HepG2 (cell line): ENCODE measurements around the gene C1QTNF1. TPM values are rescaled to one million over a fixed set of nuclear protein-coding genes. Genes with fewer than 3 reads are reported as not detected.
A peak's percentile ranks its signal among the peaks of the same experiment; 100 is the strongest.

Experiments
- AKAP8 ChIP-seq: sonication (generic); formaldehyde crosslinking; IDR thresholded peaks from 2 replicates; pipeline ENCODE4 v1.5.1; 2020; ENCODE audit warnings: mild to moderate bottlenecking, missing genetic modification reagents
- CENPT ChIP-seq: sonication (generic); formaldehyde crosslinking; IDR thresholded peaks from 2 replicates; pipeline ENCODE4 v1.8.0; 2022; ENCODE audit warnings: low read depth, mild to moderate bottlenecking, moderate library complexity, missing genetic modification reagents
- MYNN ChIP-seq: sonication (generic); formaldehyde crosslinking; IDR thresholded peaks from 2 replicates; pipeline ENCODE4 v1.4.0; 2020; ENCODE audit warnings: mild to moderate bottlenecking, low read depth, missing genetic modification reagents
- NFYC ChIP-seq: IDR thresholded peaks from 2 replicates; pipeline ENCODE4 v1.6.1; 2016; ENCODE audit warnings: missing genetic modification reagents, missing compliant biosample characterization
- RAD21 ChIP-seq: fragments of 450-650 bp; formaldehyde crosslinking; IDR thresholded peaks from 2 replicates; pipeline ENCODE4 v1.5.0; 2020; ENCODE audit warnings: mild to moderate bottlenecking
- RXRB ChIP-seq: IDR thresholded peaks from 2 replicates; pipeline ENCODE4 v1.6.1; 2016; ENCODE audit warnings: borderline replicate concordance, missing genetic modification reagents, missing compliant biosample characterization
- SAFB2 ChIP-seq: sonication (generic); formaldehyde crosslinking; IDR thresholded peaks from 2 replicates; pipeline ENCODE4 v1.5.1; 2020; ENCODE audit warnings: missing genetic modification reagents, low read depth, mild to moderate bottlenecking, borderline replicate concordance
- SP5 ChIP-seq: IDR thresholded peaks from 2 replicates; pipeline ENCODE4 v1.6.1; 2016; ENCODE audit warnings: low read depth, borderline replicate concordance
- TRIM24 ChIP-seq: sonication (generic); formaldehyde crosslinking; IDR thresholded peaks from 2 replicates; pipeline ENCODE4 v1.8.0; 2022; ENCODE audit warnings: mild to moderate bottlenecking, missing genetic modification reagents
- ZBTB38 ChIP-seq: sonication (generic); formaldehyde crosslinking; IDR thresholded peaks from 2 replicates; pipeline ENCODE4 v1.5.1; 2020; ENCODE audit warnings: mild to moderate bottlenecking, missing genetic modification reagents
- ZC3H13 ChIP-seq: sonication (generic); formaldehyde crosslinking; IDR thresholded peaks from 2 replicates; pipeline ENCODE4 v1.8.1; 2023; ENCODE audit warnings: mild to moderate bottlenecking, missing genetic modification reagents, moderate library complexity
- ZKSCAN8 ChIP-seq: IDR thresholded peaks from 2 replicates; pipeline ENCODE4 v1.6.1; 2016; ENCODE audit warnings: borderline replicate concordance, missing genetic modification reagents, missing compliant biosample characterization
- ZNF331 ChIP-seq: sonication (generic); formaldehyde crosslinking; IDR thresholded peaks from 2 replicates; pipeline ENCODE4 v1.4.0; 2020; ENCODE audit warnings: missing genetic modification reagents
- ZNF546 ChIP-seq: sonication (generic); formaldehyde crosslinking; conservative IDR thresholded peaks from 2 replicates; pipeline ENCODE4 v1.8.1; 2023; ENCODE audit warnings: mild to moderate bottlenecking, missing genetic modification reagents
- ZNF607 ChIP-seq: sonication (generic); formaldehyde crosslinking; IDR thresholded peaks from 2 replicates; pipeline ENCODE4 v1.5.1; 2020; ENCODE audit warnings: missing genetic modification reagents, mild to moderate bottlenecking, borderline replicate concordance
- ZNF777 ChIP-seq: sonication (generic); formaldehyde crosslinking; IDR thresholded peaks from 2 replicates; pipeline ENCODE4 v1.4.0; 2020; ENCODE audit warnings: missing genetic modification reagents
- polyA plus RNA-seq, 8 experiments: library from polyadenylated mRNA; depleted of rRNA in 3 of 8; stranded (reverse) in 7 of 8; unstranded in 1 of 8; fragments of >200 nt; fragmentation: Illumina TruSeq in 4 of 8; extraction: Trizol in 4 of 8; gene quantifications; 2 replicates each; pipeline versions ENCODE4 v1.2.1 to v1.2.3, GENCODE V29; 2011 to 2016; ENCODE audit warnings: low read depth in 4 of 8, missing spikeins in 1 of 8, mixed read lengths in 1 of 8; ENCODE audit not compliant: insufficient read depth in 1 of 8
- total RNA-seq, 5 experiments: library from RNA; depleted of rRNA; stranded (reverse); fragments of >200 nt; fragmentation: Illumina TruSeq; extraction: Trizol; gene quantifications; 2 replicates each; pipeline ENCODE4 v1.2.3, GENCODE V29; 2016; ENCODE audit warnings: low read depth in 1 of 5
- TF ChIP-seq, protein P1 (sequence below): sonication (generic); formaldehyde crosslinking; IDR thresholded peaks from 2 replicates; pipeline ENCODE4 v1.5.0; 2020; ENCODE audit warnings: mild to moderate bottlenecking, missing genetic modification reagents
- TF ChIP-seq, protein P2 (sequence below): sonication (generic); formaldehyde crosslinking; IDR thresholded peaks from 2 replicates; pipeline ENCODE4 v1.4.0; 2020; ENCODE audit warnings: mild to moderate bottlenecking, missing genetic modification reagents
- TF ChIP-seq, protein P3 (sequence below): IDR thresholded peaks from 2 replicates; pipeline ENCODE4 v1.6.1; 2016; ENCODE audit warnings: control low read depth
- TF ChIP-seq, protein P4 (sequence below): sonication (generic); formaldehyde crosslinking; IDR thresholded peaks from 2 replicates; pipeline ENCODE4 v1.9.0; 2022; ENCODE audit warnings: missing genetic modification reagents, mild to moderate bottlenecking, borderline replicate concordance

Gene C1QTNF1
- total and polyA plus RNA-seq, 2 of the 13 experiments (the other 11 are each of a cell fraction or from before 2014, with no cell fraction given): 0.18 to 0.86 TPM

DNA sequence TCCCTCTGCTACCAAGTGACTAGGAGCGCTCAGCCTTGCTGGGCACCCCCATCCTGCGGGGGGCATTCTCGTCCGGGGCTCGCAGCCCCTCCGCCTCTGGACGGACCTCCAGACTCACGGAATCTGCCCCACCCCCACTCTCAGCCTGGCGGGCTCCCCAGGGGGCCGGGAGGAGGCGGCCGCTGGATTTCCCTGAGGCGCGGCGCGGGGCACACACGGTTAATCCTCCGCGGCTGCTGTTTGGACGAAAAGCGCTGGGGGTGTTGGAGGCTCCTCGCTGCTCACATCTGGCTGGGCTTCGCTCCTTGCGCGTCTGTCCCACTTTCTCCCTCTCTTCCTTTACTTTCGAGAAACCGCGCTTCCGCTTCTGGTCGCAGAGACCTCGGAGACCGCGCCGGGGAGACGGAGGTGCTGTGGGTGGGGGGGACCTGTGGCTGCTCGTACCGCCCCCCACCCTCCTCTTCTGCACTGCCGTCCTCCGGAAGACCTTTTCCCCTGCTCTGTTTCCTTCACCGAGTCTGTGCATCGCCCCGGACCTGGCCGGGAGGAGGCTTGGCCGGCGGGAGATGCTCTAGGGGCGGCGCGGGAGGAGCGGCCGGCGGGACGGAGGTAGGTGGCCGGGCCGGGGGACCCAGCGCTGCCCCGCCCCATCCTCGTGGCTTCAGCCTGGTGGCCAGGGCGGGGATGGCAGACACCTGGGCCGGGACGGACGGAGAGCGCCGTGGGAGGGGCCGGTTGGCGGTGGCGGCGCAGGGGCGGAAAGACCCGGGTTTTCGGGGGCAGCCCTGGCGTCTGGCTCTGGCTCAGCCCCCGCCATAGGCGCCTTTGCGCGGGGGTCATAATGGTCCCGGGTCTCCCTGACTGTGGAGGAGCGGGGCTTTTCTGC, at the start of gene C1QTNF1 (continued):
- TF ChIP-seq, protein P1, sequence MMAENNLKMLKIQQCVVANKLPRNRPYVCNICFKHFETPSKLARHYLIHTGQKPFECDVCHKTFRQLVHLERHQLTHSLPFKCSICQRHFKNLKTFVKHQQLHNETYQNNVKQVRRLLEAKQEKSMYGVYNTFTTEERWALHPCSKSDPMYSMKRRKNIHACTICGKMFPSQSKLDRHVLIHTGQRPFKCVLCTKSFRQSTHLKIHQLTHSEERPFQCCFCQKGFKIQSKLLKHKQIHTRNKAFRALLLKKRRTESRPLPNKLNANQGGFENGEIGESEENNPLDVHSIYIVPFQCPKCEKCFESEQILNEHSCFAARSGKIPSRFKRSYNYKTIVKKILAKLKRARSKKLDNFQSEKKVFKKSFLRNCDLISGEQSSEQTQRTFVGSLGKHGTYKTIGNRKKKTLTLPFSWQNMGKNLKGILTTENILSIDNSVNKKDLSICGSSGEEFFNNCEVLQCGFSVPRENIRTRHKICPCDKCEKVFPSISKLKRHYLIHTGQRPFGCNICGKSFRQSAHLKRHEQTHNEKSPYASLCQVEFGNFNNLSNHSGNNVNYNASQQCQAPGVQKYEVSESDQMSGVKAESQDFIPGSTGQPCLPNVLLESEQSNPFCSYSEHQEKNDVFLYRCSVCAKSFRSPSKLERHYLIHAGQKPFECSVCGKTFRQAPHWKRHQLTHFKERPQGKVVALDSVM (CRISPR knock-in tag): no peak
- TF ChIP-seq SAFB2 (CRISPR knock-in tag) (no peak), ZNF607 (CRISPR knock-in tag) (no peak), ZNF546 (no peak), CENPT (CRISPR knock-in tag) (no peak), RAD21 (CRISPR knock-in tag) (0 out of 2 replicates have a peak, but pooled peaks have one; percentile 12), NFYC (no peak), AKAP8 (CRISPR knock-in tag) (peak; percentile 36; the same call in 1 of the 2 replicates), ZKSCAN8 (no peak), ZBTB38 (CRISPR knock-in tag) (no peak), TRIM24 (no peak), ZC3H13 (CRISPR knock-in tag) (no peak), ZNF331 (CRISPR knock-in tag) (no peak), RXRB (CRISPR knock-in tag) (no peak), ZNF777 (CRISPR knock-in tag) (no peak), MYNN (CRISPR knock-in tag) (no peak), SP5 (CRISPR knock-in tag) (peak; percentile 65)
- TF ChIP-seq, protein P2, sequence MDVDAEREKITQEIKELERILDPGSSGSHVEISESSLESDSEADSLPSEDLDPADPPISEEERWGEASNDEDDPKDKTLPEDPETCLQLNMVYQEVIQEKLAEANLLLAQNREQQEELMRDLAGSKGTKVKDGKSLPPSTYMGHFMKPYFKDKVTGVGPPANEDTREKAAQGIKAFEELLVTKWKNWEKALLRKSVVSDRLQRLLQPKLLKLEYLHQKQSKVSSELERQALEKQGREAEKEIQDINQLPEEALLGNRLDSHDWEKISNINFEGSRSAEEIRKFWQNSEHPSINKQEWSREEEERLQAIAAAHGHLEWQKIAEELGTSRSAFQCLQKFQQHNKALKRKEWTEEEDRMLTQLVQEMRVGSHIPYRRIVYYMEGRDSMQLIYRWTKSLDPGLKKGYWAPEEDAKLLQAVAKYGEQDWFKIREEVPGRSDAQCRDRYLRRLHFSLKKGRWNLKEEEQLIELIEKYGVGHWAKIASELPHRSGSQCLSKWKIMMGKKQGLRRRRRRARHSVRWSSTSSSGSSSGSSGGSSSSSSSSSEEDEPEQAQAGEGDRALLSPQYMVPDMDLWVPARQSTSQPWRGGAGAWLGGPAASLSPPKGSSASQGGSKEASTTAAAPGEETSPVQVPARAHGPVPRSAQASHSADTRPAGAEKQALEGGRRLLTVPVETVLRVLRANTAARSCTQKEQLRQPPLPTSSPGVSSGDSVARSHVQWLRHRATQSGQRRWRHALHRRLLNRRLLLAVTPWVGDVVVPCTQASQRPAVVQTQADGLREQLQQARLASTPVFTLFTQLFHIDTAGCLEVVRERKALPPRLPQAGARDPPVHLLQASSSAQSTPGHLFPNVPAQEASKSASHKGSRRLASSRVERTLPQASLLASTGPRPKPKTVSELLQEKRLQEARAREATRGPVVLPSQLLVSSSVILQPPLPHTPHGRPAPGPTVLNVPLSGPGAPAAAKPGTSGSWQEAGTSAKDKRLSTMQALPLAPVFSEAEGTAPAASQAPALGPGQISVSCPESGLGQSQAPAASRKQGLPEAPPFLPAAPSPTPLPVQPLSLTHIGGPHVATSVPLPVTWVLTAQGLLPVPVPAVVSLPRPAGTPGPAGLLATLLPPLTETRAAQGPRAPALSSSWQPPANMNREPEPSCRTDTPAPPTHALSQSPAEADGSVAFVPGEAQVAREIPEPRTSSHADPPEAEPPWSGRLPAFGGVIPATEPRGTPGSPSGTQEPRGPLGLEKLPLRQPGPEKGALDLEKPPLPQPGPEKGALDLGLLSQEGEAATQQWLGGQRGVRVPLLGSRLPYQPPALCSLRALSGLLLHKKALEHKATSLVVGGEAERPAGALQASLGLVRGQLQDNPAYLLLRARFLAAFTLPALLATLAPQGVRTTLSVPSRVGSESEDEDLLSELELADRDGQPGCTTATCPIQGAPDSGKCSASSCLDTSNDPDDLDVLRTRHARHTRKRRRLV: no peak
- TF ChIP-seq, protein P3, sequence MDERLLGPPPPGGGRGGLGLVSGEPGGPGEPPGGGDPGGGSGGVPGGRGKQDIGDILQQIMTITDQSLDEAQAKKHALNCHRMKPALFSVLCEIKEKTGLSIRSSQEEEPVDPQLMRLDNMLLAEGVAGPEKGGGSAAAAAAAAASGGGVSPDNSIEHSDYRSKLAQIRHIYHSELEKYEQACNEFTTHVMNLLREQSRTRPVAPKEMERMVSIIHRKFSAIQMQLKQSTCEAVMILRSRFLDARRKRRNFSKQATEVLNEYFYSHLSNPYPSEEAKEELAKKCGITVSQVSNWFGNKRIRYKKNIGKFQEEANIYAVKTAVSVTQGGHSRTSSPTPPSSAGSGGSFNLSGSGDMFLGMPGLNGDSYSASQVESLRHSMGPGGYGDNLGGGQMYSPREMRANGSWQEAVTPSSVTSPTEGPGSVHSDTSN (CRISPR knock-in tag): no peak
- TF ChIP-seq, protein P4, sequence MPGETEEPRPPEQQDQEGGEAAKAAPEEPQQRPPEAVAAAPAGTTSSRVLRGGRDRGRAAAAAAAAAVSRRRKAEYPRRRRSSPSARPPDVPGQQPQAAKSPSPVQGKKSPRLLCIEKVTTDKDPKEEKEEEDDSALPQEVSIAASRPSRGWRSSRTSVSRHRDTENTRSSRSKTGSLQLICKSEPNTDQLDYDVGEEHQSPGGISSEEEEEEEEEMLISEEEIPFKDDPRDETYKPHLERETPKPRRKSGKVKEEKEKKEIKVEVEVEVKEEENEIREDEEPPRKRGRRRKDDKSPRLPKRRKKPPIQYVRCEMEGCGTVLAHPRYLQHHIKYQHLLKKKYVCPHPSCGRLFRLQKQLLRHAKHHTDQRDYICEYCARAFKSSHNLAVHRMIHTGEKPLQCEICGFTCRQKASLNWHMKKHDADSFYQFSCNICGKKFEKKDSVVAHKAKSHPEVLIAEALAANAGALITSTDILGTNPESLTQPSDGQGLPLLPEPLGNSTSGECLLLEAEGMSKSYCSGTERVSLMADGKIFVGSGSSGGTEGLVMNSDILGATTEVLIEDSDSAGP (CRISPR knock-in tag): peak; percentile 49; the same call in 1 of the 2 replicates
